ENCODE measurements around the gene CTDSP2. TPM values are rescaled to one million over a fixed set of nuclear protein-coding genes. Genes with fewer than 3 reads are reported as not detected.

The CTDSP2 gene
- total RNA-seq, 1 experiment from 2014 or later: 78.6 TPM

- DNase-seq (ENCODE audit: low spot score): no peak
- in situ Hi-C loops (cut with HindIII; ENCODE audit: low sequenced_read_pairs): no loop called here
Observed at GRCh38 chr12:57838594-57839302, 7.8 kb downstream of the CTDSP2 start.

GRCh38 chr12:57837864-57838562 lies 8.5 kb downstream of the CTDSP2 start:
- in situ Hi-C loops (cut with HindIII; ENCODE audit: low sequenced_read_pairs): no loop called here

GRCh38 chr12:57836442-57837375 lies 9.8 kb downstream of the CTDSP2 start:
- DNase-seq (ENCODE audit: low spot score): peak; percentile 99
- in situ Hi-C loops (cut with HindIII; ENCODE audit: low sequenced_read_pairs): no loop called here

More at GRCh38 chr12:57837864-57838562, 8.5 kb downstream of the CTDSP2 start:
- no peak for DNase-seq (ENCODE audit: low spot score)

GRCh38 chr12:57835366-57836288 lies 10.9 kb downstream of the CTDSP2 start:
- no peak for DNase-seq (ENCODE audit: low spot score)
- in situ Hi-C loops (cut with HindIII; ENCODE audit: low sequenced_read_pairs): no loop called here

- DNase-seq (ENCODE audit: low spot score): no peak
- in situ Hi-C loops (cut with HindIII; ENCODE audit: low sequenced_read_pairs): no loop called here
Observed at GRCh38 chr12:57834086-57834876, 12.2 kb downstream of the CTDSP2 start.

- DNase-seq (ENCODE audit: low spot score): no peak
- in situ Hi-C loops (cut with HindIII; ENCODE audit: low sequenced_read_pairs): no loop called here
Observed at GRCh38 chr12:57833672-57834071, 12.9 kb downstream of the CTDSP2 start.

- in situ Hi-C loops (cut with HindIII; ENCODE audit: low sequenced_read_pairs): no loop called here
- no peak for DNase-seq (ENCODE audit: low spot score)
Observed at GRCh38 chr12:57832966-57833365, 13.6 kb downstream of the CTDSP2 start.

GRCh38 chr12:57830393-57830792 lies 16.1 kb downstream of the CTDSP2 start:
- DNase-seq (ENCODE audit: low spot score): no peak
- in situ Hi-C loops (cut with HindIII; ENCODE audit: low sequenced_read_pairs): no loop called here

- peak; percentile 7 for DNase-seq (ENCODE audit: low spot score)
- in situ Hi-C loops (cut with HindIII; ENCODE audit: low sequenced_read_pairs): no loop called here
Observed at GRCh38 chr12:57829025-57829777, 17.3 kb downstream of the CTDSP2 start.

- in situ Hi-C loops (cut with HindIII; ENCODE audit: low sequenced_read_pairs): no loop called here
- no peak for DNase-seq (ENCODE audit: low spot score)
Observed at GRCh38 chr12:57826966-57827365, 19.6 kb downstream of the CTDSP2 start.

- no peak for DNase-seq (ENCODE audit: low spot score)
- in situ Hi-C loops (cut with HindIII; ENCODE audit: low sequenced_read_pairs): no loop called here
Observed at GRCh38 chr12:57826400-57826799, 20.1 kb downstream of the CTDSP2 start.

- in situ Hi-C loops (cut with HindIII; ENCODE audit: low sequenced_read_pairs): no loop called here
- no peak for DNase-seq (ENCODE audit: low spot score)
Observed at GRCh38 chr12:57825451-57825850, 21.1 kb downstream of the CTDSP2 start.

GRCh38 chr12:57823908-57824640 lies 22.5 kb downstream of the CTDSP2 start:
- in situ Hi-C loops (cut with HindIII; ENCODE audit: low sequenced_read_pairs): no loop called here
- DNase-seq (ENCODE audit: low spot score): no peak

- in situ Hi-C loops (cut with HindIII; ENCODE audit: low sequenced_read_pairs): no loop called here
- no peak for DNase-seq (ENCODE audit: low spot score)
Observed at GRCh38 chr12:57823131-57823907, 23.2 kb downstream of the CTDSP2 start.

GRCh38 chr12:57822392-57823130 lies 24.0 kb downstream of the CTDSP2 start:
- DNase-seq (ENCODE audit: low spot score): no peak
- in situ Hi-C loops (cut with HindIII; ENCODE audit: low sequenced_read_pairs): no loop called here

All from G401 (cell line).